Ovary (tissue), 9 donors: ENCODE data around the gene LCN1. TPM values are rescaled to one million over a fixed set of nuclear protein-coding genes. Genes with fewer than 3 reads are reported as not detected.

ENCODE experiments used
- DNase-seq, 5 donors: peaks; one replicate each; pipeline ENCODE4 v3.0.0-alpha.2; 2019 to 2020
- H3K27ac ChIP-seq, 2 donors: fragments of 200-600 bp; one replicate each; pipeline versions ENCODE4 v1.5.1 to v1.8.0; 2019 to 2022
- H3K27me3 ChIP-seq: fragments of 200-600 bp; one replicate; pipeline ENCODE4 v1.8.0; 2022
- H3K36me3 ChIP-seq: fragments of 200-600 bp; sonication (generic); one replicate; pipeline ENCODE4 v1.5.1; 2019
- H3K4me1 ChIP-seq: one replicate; pipeline ENCODE4 v1.8.1; 2013; ENCODE audit warnings: mild to moderate bottlenecking, moderate library complexity; ENCODE audit not compliant: insufficient read depth
- H3K4me3 ChIP-seq: fragments of 200-600 bp; sonication (generic); one replicate; pipeline ENCODE4 v1.5.1; 2017
- H3K9me3 ChIP-seq, 2 donors: fragments of 200-600 bp in 1 of 2; sonication (generic) in 1 of 2; one replicate each; pipeline versions ENCODE4 v1.5.1 to v1.8.1; 2013 to 2019; ENCODE audit warnings: mild to moderate bottlenecking in 1 of 2, moderate library complexity in 1 of 2
- EP300 ChIP-seq: sonication (generic); formaldehyde crosslinking; IDR thresholded peaks from one replicate; pipeline ENCODE4 v1.6.1; 2017; ENCODE audit warnings: antibody characterized with exemption
- POLR2A ChIP-seq: fragments of 450-650 bp; IDR thresholded peaks from one replicate; pipeline ENCODE4 v1.6.1; 2017; ENCODE audit warnings: antibody characterized with exemption, mild to moderate bottlenecking, moderate library complexity
- WGBS, 3 donors: extraction: QIAGEN DNeasy Blood & Tissue Kit in 1 of 3; methylation state at CpG; one replicate each; pipeline versions ENCODE4 v1.1.5 to v1.1.7; 2013 to 2017; 5-methylcytosine and 5-hydroxymethylcytosine counted together
- intact Hi-C, 4 donors: fragments of 100-400 bp; cut with DNase I; formaldehyde crosslinking; loops; one replicate each; pipeline versions ENCODE4 v1.11.0 to v1.15.1; 2022 to 2023
- polyA plus RNA-seq, 2 donors: library from polyadenylated mRNA; stranded (reverse); fragments of 200-250 nt in 1 of 2; fragments of 350-450 nt in 1 of 2; fragmentation: Illumina TruSeq in 1 of 2; extraction: RNeasy Lipid Tissue Mini Kit (QIAGEN cat#74804) in 1 of 2; gene quantifications; one replicate each; pipeline ENCODE4 v1.2.3, GENCODE V29; 2013 to 2014
- total RNA-seq, 7 donors: library from RNA; depleted of rRNA in 2 of 7; stranded (reverse); fragments of >200 nt in 2 of 7; fragmentation: NEBNext Ultra II Directional in 3 of 7; extraction: Animal tissue kit (Norgen Biotek cat#: 25700) in 3 of 7; gene quantifications; one replicate each; pipeline versions ENCODE4 v1.1.0 to v1.2.4, GENCODE V29; 2016 to 2023
- TF ChIP-seq, protein P1 (sequence below), 3 donors: fragments of 450-650 bp in 2 of 3; fragments of 200-600 bp in 1 of 3; IDR thresholded peaks; one replicate each; pipeline versions ENCODE4 v1.5.1 to v1.8.0; 2016 to 2022; ENCODE audit warnings: antibody characterized with exemption in 3 of 3, mild to moderate bottlenecking in 1 of 3
- donor health status: DM: no; HTN: no; CAD: no; lungs with moderate emphysema.
- donor health status: DM: no; HTN: no; CAD: no.
- donor health status: Bipolar disorder and iron deficiency.
- donor health status: DM: yes; HTN: yes; CAD: no.
- donor health status: DM: no; HTN: no; CAD: no.
- donor health status: DM: yes; HTN: yes; CAD: no.

Gene LCN1
- total and polyA plus RNA-seq, 9 donors = 2.3 to 5.3 TPM; not detected in 7

DNA sequence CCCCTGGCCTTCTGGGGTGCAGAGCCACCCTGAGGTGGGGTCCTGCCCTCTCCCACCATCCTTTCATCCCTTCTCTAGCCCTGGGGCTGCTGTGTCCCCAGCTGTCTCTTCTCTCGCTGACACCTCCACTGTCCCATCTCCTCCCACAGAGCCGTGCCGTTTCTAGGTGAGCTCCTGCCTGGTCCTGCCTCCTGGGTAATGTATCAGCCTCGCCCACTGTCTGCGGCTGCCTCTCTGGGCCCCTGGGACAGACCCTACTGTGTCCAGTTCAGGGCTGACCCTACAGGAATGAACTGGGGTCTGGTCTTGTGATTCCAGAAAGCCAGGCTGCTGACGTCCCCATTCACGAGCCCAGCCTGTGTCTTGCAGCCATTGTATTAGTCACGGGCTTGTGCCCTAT, 44.4 kb downstream of the LCN1 start:
- intact Hi-C loops = no loop called here
- DNase-seq = no peak
- H3K4me3 ChIP-seq = no peak overlapping the region
- TF ChIP-seq POLR2A = no peak
- TF ChIP-seq, protein P1, sequence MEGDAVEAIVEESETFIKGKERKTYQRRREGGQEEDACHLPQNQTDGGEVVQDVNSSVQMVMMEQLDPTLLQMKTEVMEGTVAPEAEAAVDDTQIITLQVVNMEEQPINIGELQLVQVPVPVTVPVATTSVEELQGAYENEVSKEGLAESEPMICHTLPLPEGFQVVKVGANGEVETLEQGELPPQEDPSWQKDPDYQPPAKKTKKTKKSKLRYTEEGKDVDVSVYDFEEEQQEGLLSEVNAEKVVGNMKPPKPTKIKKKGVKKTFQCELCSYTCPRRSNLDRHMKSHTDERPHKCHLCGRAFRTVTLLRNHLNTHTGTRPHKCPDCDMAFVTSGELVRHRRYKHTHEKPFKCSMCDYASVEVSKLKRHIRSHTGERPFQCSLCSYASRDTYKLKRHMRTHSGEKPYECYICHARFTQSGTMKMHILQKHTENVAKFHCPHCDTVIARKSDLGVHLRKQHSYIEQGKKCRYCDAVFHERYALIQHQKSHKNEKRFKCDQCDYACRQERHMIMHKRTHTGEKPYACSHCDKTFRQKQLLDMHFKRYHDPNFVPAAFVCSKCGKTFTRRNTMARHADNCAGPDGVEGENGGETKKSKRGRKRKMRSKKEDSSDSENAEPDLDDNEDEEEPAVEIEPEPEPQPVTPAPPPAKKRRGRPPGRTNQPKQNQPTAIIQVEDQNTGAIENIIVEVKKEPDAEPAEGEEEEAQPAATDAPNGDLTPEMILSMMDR (IDR thresholded peaks at IDR 0.05) = no peak
- no peak for TF ChIP-seq EP300
- H3K36me3 ChIP-seq = no peaks in the 10 kb centered on the region
- 51 to 53% (median 52%) methylated on average over 8 of the region's 8 CpGs for WGBS, 3 donors
- H3K4me1 ChIP-seq = no peaks in the 10 kb centered on the region
- no peaks in the 10 kb centered on the region for H3K27me3 ChIP-seq
- no peak overlapping the region for H3K27ac ChIP-seq
- H3K9me3 ChIP-seq = no peaks in the 10 kb centered on the region

DNA sequence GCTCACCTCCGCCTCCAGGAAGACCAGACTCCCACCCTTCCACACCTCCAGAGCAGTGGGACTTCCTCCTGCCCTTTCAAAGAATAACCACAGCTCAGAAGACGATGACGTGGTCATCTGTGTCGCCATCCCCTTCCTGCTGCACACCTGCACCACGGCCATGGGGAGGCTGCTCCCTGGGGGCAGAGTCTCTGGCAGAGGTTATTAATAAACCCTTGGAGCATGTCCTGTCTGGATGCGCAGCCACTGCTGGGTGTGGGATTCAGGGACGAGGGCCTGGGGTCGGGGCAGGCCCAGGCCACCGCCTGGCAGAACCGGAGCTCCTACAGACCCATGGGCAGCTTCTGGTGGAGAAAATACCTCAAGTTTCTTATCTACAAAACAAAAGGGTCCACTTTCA, 45.3 kb downstream of the LCN1 start:
- Histone ChIP-seq H3K27me3 (no peaks in the 10 kb centered on the region), H3K9me3 (no peaks in the 10 kb centered on the region), H3K27ac (no peak overlapping the region), H3K4me3 (no peak overlapping the region), H3K4me1 (no peaks in the 10 kb centered on the region), H3K36me3 (no peaks in the 10 kb centered on the region)
- no peak for DNase-seq
- intact Hi-C loops = no loop called here
- 71 to 86% (median 82%) methylated on average over 10 of the region's 10 CpGs for WGBS, 3 donors
- TF ChIP-seq EP300 (no peak), POLR2A (no peak)
- TF ChIP-seq, protein P1 (IDR thresholded peaks at IDR 0.05) = no peak

DNA sequence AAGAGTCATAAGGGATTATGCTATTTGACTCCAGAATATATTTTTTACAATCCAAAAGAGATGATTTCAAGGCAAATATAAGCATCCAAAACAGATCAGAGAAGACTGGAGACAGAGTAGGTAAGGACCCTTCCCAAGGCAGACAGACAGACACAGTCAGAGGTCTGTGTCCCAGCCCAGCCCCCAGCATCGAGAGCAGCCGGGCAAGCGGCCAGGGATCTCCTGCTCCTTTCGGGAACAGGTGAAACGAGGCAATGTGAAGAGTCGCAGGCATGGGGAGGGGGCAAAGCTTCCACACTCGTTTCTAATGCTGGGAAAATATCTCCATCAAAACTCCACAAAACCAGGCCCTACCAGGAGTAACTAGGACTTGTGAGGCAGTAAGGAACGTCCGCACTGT, 46.1 kb downstream of the LCN1 start:
- 43 to 52% (median 45%) methylated on average over 9 of the region's 9 CpGs for WGBS, 3 donors
- H3K9me3 ChIP-seq = no peaks in the 10 kb centered on the region
- intact Hi-C loops = no loop called here
- no peak for DNase-seq
- H3K27me3 ChIP-seq = no peaks in the 10 kb centered on the region
- H3K4me3 ChIP-seq = no peak overlapping the region
- H3K36me3 ChIP-seq = no peaks in the 10 kb centered on the region
- TF ChIP-seq, protein P1 (IDR thresholded peaks at IDR 0.05) = no peak
- TF ChIP-seq EP300 (no peak), POLR2A (no peak)
- H3K27ac ChIP-seq = no peak overlapping the region
- H3K4me1 ChIP-seq = no peaks in the 10 kb centered on the region

DNA sequence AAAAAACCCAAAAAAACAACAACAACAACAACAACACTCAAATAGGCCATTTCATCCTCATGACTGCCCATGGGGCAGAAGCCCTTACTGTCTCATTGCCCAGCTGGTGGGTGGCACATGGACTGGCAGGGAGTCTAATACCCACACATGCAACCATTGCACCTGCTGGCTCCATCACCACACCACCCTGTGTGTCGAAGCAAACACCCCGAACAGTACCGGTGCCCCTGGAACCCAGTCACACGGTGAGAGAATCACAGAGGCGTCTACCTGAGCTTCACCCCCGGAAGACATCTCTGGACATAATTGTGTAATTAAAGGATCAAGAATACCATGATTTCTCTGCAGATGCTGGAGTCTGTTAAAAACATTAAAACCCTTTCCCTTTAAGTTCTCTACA, 46.8 kb downstream of the LCN1 start:
- Histone ChIP-seq H3K4me1 (no peaks in the 10 kb centered on the region), H3K4me3 (no peak overlapping the region), H3K27ac (no peak overlapping the region), H3K36me3 (no peaks in the 10 kb centered on the region), H3K9me3 (no peaks in the 10 kb centered on the region), H3K27me3 (no peaks in the 10 kb centered on the region)
- TF ChIP-seq EP300 (no peak), POLR2A (no peak)
- TF ChIP-seq, protein P1 (IDR thresholded peaks at IDR 0.05) = no peak
- 87 to 91% (median 89%) methylated on average over 6 of the region's 6 CpGs for WGBS, 3 donors
- intact Hi-C loops = no loop called here
- no peak for DNase-seq

DNA sequence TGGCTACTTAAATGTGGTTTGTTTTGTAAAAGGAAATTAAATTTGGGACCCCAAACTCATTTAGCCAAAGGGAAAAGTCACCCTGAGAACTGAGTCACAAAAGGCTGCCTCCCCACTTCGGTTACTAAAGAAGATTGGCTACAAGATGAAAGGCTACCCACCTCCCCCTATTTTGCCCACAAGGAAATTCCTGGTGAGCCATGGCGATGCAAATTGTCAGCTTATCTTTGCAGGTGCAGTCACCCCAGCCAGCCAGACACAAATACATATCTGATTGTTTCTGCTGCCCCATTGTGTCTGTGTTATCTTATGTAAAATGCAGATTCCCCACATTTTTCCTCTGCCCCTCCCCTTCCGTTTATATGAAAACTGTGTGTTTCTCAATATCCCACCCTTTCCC, 49.2 kb downstream of the LCN1 start:
- H3K4me3 ChIP-seq = no peak overlapping the region
- H3K4me1 ChIP-seq = no peaks in the 10 kb centered on the region
- no peaks in the 10 kb centered on the region for H3K9me3 ChIP-seq
- no peaks in the 10 kb centered on the region for H3K36me3 ChIP-seq
- no peak for DNase-seq
- H3K27me3 ChIP-seq = no peaks in the 10 kb centered on the region
- H3K27ac ChIP-seq = no peak overlapping the region
- WGBS, 3 donors = 44 to 57% (median 47%) methylated on average over 3 of the region's 3 CpGs
- TF ChIP-seq POLR2A (no peak), EP300 (no peak)
- TF ChIP-seq, protein P1 (IDR thresholded peaks at IDR 0.05) = no peak
- intact Hi-C loops = no loop called here
